ENCODE results near the gene PHF21B. TPM values are rescaled to one million over a fixed set of nuclear protein-coding genes. Genes with fewer than 3 reads are reported as not detected.

Gene PHF21B
- polyA plus RNA-seq, 1 donor (not counting 4 experiments of a cell fraction or from before 2014, with no cell fraction given), result not detected

GRCh38 chr22:44850946-44851345 lies 158.9 kb downstream of the PHF21B start:
- Histone ChIP-seq H3K27me3 (ENCODE audit: control insufficient read depth, extremely low read depth, insufficient read depth, low read length) (no peaks in the 10 kb centered on the region), H3K79me2 (ENCODE audit: control insufficient read depth, insufficient read depth, low read length) (no peaks in the 10 kb centered on the region), H3K36me3 (ENCODE audit: control insufficient read depth in 2 of 2, extremely low read depth in 1 of 2, insufficient read depth in 2 of 2, low read length in 2 of 2) (peaks cover 0 to 7% of the 10 kb centered on the region in 2 experiments), H2AFZ (ENCODE audit: control insufficient read depth, low read length) (no peak overlapping the region), H3K4me3 (ENCODE audit: control insufficient read depth in 2 of 3, extremely low read depth in 1 of 3, insufficient read depth in 2 of 3, low read depth in 1 of 3, low read length in 3 of 3) (no peak overlapping the region), H3K4me2 (ENCODE audit: control insufficient read depth, extremely low read depth, insufficient read depth, low read depth, low read length) (no peak overlapping the region), H3K9me1 (ENCODE audit: control insufficient read depth, extremely low read depth, insufficient read depth, low read length) (no peaks in the 10 kb centered on the region), H3K9ac (ENCODE audit: control insufficient read depth, extremely low read depth, insufficient read depth, low read length) (no peak overlapping the region), H3K4me1 (ENCODE audit: control insufficient read depth, extremely low read depth, insufficient read depth, low read length) (peaks cover 8% of the 10 kb centered on the region), H4K20me1 (ENCODE audit: control insufficient read depth, extremely low read depth, insufficient read depth, low read length) (no peaks in the 10 kb centered on the region), H3K27ac (ENCODE audit: control insufficient read depth, insufficient read depth, low read length) (no peak overlapping the region), H3K9me3 (ENCODE audit: control insufficient read depth, low read depth, low read length) (no peaks in the 10 kb centered on the region)
- DNase-seq (ENCODE audit: low read depth, low spot score) (no peak), FAIRE-seq (no peak)
- dilution Hi-C loops (cut with MboI; ENCODE audit: extremely low pct_ligation_motif_present, low sequenced_read_pairs), result no loop called here
- TF ChIP-seq EZH2 (IDR thresholded peaks at IDR 0.05; ENCODE audit: low read length), result no peak
- TF ChIP-seq, protein P1, sequence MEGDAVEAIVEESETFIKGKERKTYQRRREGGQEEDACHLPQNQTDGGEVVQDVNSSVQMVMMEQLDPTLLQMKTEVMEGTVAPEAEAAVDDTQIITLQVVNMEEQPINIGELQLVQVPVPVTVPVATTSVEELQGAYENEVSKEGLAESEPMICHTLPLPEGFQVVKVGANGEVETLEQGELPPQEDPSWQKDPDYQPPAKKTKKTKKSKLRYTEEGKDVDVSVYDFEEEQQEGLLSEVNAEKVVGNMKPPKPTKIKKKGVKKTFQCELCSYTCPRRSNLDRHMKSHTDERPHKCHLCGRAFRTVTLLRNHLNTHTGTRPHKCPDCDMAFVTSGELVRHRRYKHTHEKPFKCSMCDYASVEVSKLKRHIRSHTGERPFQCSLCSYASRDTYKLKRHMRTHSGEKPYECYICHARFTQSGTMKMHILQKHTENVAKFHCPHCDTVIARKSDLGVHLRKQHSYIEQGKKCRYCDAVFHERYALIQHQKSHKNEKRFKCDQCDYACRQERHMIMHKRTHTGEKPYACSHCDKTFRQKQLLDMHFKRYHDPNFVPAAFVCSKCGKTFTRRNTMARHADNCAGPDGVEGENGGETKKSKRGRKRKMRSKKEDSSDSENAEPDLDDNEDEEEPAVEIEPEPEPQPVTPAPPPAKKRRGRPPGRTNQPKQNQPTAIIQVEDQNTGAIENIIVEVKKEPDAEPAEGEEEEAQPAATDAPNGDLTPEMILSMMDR (optimal IDR thresholded peaks at IDR 0.05 in 1 of 3, IDR thresholded peaks at IDR 0.05 in 1 of 3, conservative IDR thresholded peaks at IDR 0.05 in 1 of 3; ENCODE audit: extremely low read depth in 1 of 3, insufficient read depth in 2 of 3, low read length in 3 of 3), result no peak

DNA sequence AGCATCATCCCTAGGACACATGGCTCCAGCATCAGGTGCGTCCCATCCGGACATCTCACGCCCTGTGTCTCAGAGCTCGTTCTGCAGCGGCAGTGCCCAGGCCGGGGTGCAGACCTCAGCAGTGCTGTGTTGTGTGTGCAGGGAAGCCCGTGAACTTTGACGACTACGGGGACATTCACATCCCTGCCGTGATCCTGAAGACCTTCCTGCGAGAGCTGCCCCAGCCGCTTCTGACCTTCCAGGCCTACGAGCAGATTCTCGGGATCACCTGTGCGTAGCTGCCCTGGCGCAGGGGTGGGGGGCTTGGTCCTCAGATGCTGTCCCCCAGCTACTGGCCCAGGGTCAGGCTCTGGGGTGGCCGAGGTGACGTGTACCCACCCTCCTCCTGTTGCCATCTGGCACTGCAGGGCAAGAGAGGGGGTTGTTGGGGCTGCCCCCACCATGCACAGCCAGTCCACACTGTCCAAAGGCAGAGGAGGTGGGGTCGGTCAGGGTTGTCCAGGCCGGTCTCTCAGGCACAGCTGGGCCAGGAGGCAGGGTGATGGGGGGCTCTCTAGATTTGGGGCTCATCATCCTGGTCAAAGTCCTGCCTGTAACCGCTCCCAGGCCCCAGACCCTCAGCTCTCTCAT lies 160.9 kb downstream of the PHF21B start:
- H3K9me3 ChIP-seq (ENCODE audit: control insufficient read depth, low read depth, low read length), result no peaks in the 10 kb centered on the region
- H3K27ac ChIP-seq (ENCODE audit: control insufficient read depth, insufficient read depth, low read length), result no peak overlapping the region
- H3K79me2 ChIP-seq (ENCODE audit: control insufficient read depth, insufficient read depth, low read length), result no peaks in the 10 kb centered on the region
- H3K36me3 ChIP-seq (ENCODE audit: control insufficient read depth in 2 of 2, extremely low read depth in 1 of 2, insufficient read depth in 2 of 2, low read length in 2 of 2), result peaks cover 0 to 5% of the 10 kb centered on the region in 2 experiments
- H4K20me1 ChIP-seq (ENCODE audit: control insufficient read depth, extremely low read depth, insufficient read depth, low read length), result no peaks in the 10 kb centered on the region
- no peak overlapping the region for H3K4me2 ChIP-seq (ENCODE audit: control insufficient read depth, extremely low read depth, insufficient read depth, low read depth, low read length)
- H3K4me1 ChIP-seq (ENCODE audit: control insufficient read depth, extremely low read depth, insufficient read depth, low read length), result peaks cover 6% of the 10 kb centered on the region
- TF ChIP-seq EZH2 (IDR thresholded peaks at IDR 0.05; ENCODE audit: low read length), result no peak
- TF ChIP-seq, protein P1 (optimal IDR thresholded peaks at IDR 0.05 in 1 of 3, IDR thresholded peaks at IDR 0.05 in 1 of 3, conservative IDR thresholded peaks at IDR 0.05 in 1 of 3; ENCODE audit: extremely low read depth in 1 of 3, insufficient read depth in 2 of 3, low read length in 3 of 3), result no peak
- no peak overlapping the region for H2AFZ ChIP-seq (ENCODE audit: control insufficient read depth, low read length)
- no peaks in the 10 kb centered on the region for H3K27me3 ChIP-seq (ENCODE audit: control insufficient read depth, extremely low read depth, insufficient read depth, low read length)
- DNase-seq (ENCODE audit: low read depth, low spot score) (no peak), FAIRE-seq (no peak)
- H3K4me3 ChIP-seq (ENCODE audit: control insufficient read depth in 2 of 3, extremely low read depth in 1 of 3, insufficient read depth in 2 of 3, low read depth in 1 of 3, low read length in 3 of 3), result no peak overlapping the region
- H3K9ac ChIP-seq (ENCODE audit: control insufficient read depth, extremely low read depth, insufficient read depth, low read length), result no peak overlapping the region
- dilution Hi-C loops (cut with MboI; ENCODE audit: extremely low pct_ligation_motif_present, low sequenced_read_pairs), result no loop called here
- H3K9me1 ChIP-seq (ENCODE audit: control insufficient read depth, extremely low read depth, insufficient read depth, low read length), result no peaks in the 10 kb centered on the region

Data from keratinocyte (primary cell).